Endodermal cell (in vitro differentiated cells): ENCODE data around the gene LST1. TPM values are rescaled to one million over a fixed set of nuclear protein-coding genes. Genes with fewer than 3 reads are reported as not detected.
A peak's percentile ranks its signal among the peaks of the same experiment; 100 is the strongest.

Experiments used
- DNase-seq: peaks from one replicate; pipeline ENCODE4 v3.0.0-alpha.2; 2017
- H3K27ac ChIP-seq: 2 replicates; pipeline ENCODE4 v1.5.1; 2013; ENCODE audit warnings: mild to moderate bottlenecking, low read depth, low read length, moderate library complexity
- H3K27me3 ChIP-seq: 2 replicates; pipeline ENCODE4 v1.6.1; 2013; ENCODE audit warnings: mild to moderate bottlenecking, low read length, moderate library complexity; ENCODE audit not compliant: insufficient read depth, control insufficient read depth, poor library complexity, severe bottlenecking
- H3K36me3 ChIP-seq: 2 replicates; pipeline ENCODE4 v1.7.0; 2013; ENCODE audit warnings: mild to moderate bottlenecking, low read length, moderate library complexity; ENCODE audit not compliant: control insufficient read depth, insufficient read depth
- H3K4me1 ChIP-seq: one replicate; pipeline ENCODE4 v1.7.0; 2013; ENCODE audit warnings: low read length; ENCODE audit not compliant: control insufficient read depth, insufficient read depth
- H3K4me3 ChIP-seq: 2 replicates; pipeline ENCODE4 v1.5.1; 2013; ENCODE audit warnings: mild to moderate bottlenecking, low read length, moderate library complexity
- H3K9ac ChIP-seq: 2 replicates; pipeline ENCODE4 v1.6.1; 2013; ENCODE audit warnings: mild to moderate bottlenecking, low read length, moderate library complexity; ENCODE audit not compliant: poor library complexity, severe bottlenecking; ENCODE audit errors: extremely low read depth
- H3K9me3 ChIP-seq: 2 replicates; pipeline ENCODE4 v1.6.1; 2013; ENCODE audit warnings: mild to moderate bottlenecking, low read length, moderate library complexity; ENCODE audit not compliant: control insufficient read depth
- H3K27ac Mint-ChIP-seq: 2 replicates; pipeline ENCODE4 v1.8.0; 2020; ENCODE audit warnings: mixed read lengths
- H3K27me3 Mint-ChIP-seq: 2 replicates; pipeline ENCODE4 v1.8.0; 2021; ENCODE audit warnings: mild to moderate bottlenecking, mixed read lengths; ENCODE audit not compliant: insufficient read depth
- H3K36me3 Mint-ChIP-seq: 2 replicates; pipeline ENCODE4 v1.8.0; 2020; ENCODE audit warnings: low read depth, mixed read lengths
- H3K4me1 Mint-ChIP-seq: 2 replicates; pipeline ENCODE4 v1.8.0; 2020; ENCODE audit warnings: mixed read lengths
- H3K4me3 Mint-ChIP-seq: 2 replicates; pipeline ENCODE4 v1.8.0; 2020; ENCODE audit warnings: mild to moderate bottlenecking, moderate library complexity, mixed read lengths
- H3K9me3 Mint-ChIP-seq: 2 replicates; pipeline ENCODE4 v1.8.0; 2020; ENCODE audit warnings: mild to moderate bottlenecking, mixed read lengths
- CTCF ChIP-seq: fragments of 200-600 bp; sonication (generic); conservative IDR thresholded peaks from 2 replicates; pipeline ENCODE4 v1.5.0; 2021; ENCODE audit warnings: antibody characterized with exemption, mild to moderate bottlenecking
- WGBS, 2 experiments: methylation state at CpG; one replicate each; pipeline versions ENCODE4 v1.1.5 to v1.1.7; 2013; ENCODE audit warnings: missing lambda C conversion rate in 2 of 2, mixed read lengths in 1 of 2; ENCODE audit not compliant: insufficient coverage in 1 of 2, insufficient read length in 1 of 2; 5-methylcytosine and 5-hydroxymethylcytosine counted together
- total RNA-seq, 2 donors: library from RNA; stranded (reverse); fragmentation: NEBNext Ultra II Directional in 1 of 2; extraction: Animal tissue kit (Norgen Biotek cat#: 25700) in 1 of 2; gene quantifications; 2 replicates in 1 of 2; 3 replicates in 1 of 2; pipeline ENCODE4 v1.2.1, GENCODE V29; 2021

LST1 gene
- total RNA-seq, 2 donors from 2014 or later: not detected

- no peaks in the 10 kb centered on the region for H3K27me3 ChIP-seq
- H3K27ac ChIP-seq: no peak overlapping the region
- H3K4me1 ChIP-seq: no peaks in the 10 kb centered on the region
- 36 to 54% methylated on average over 2 to 4 of the region's 4 CpGs for WGBS, 2 experiments
- no peaks in the 10 kb centered on the region for H3K9me3 Mint-ChIP-seq
- H3K9ac ChIP-seq: peak overlapping the region; percentile 99
- H3K4me3 Mint-ChIP-seq: peak overlapping the region; percentile 89
- peaks cover 51% of the 10 kb centered on the region for H3K36me3 ChIP-seq
- DNase-seq: no peak
- no peaks in the 10 kb centered on the region for H3K9me3 ChIP-seq
- TF ChIP-seq CTCF: no peak
- peak overlapping the region; percentile 99 for H3K4me3 ChIP-seq
- H3K4me1 Mint-ChIP-seq: peaks cover 11% of the 10 kb centered on the region
- H3K27ac Mint-ChIP-seq: peak overlapping the region; percentile 93
- H3K27me3 Mint-ChIP-seq: no peaks in the 10 kb centered on the region
- H3K36me3 Mint-ChIP-seq: peaks cover 54% of the 10 kb centered on the region
These were observed 35.9 kb downstream of the LST1 start for GRCh38 chr6:31621991-31622390.

GRCh38 chr6:31622684-31623091 lies 36.6 kb downstream of the LST1 start:
- H3K4me3 ChIP-seq: peak overlapping the region; percentile 99
- 89 to 91% methylated on average over 10 of the region's 10 CpGs for WGBS, 2 experiments
- no peak for TF ChIP-seq CTCF
- no peaks in the 10 kb centered on the region for H3K27me3 ChIP-seq
- H3K36me3 Mint-ChIP-seq: peaks cover 60% of the 10 kb centered on the region
- peak overlapping the region; percentile 93 for H3K27ac Mint-ChIP-seq
- H3K4me3 Mint-ChIP-seq: peak overlapping the region; percentile 89
- H3K36me3 ChIP-seq: peaks cover 58% of the 10 kb centered on the region
- H3K9ac ChIP-seq: peak overlapping the region; percentile 99
- H3K4me1 Mint-ChIP-seq: peaks cover 11% of the 10 kb centered on the region
- H3K9me3 ChIP-seq: no peaks in the 10 kb centered on the region
- H3K27ac ChIP-seq: no peak overlapping the region
- no peaks in the 10 kb centered on the region for H3K27me3 Mint-ChIP-seq
- no peaks in the 10 kb centered on the region for H3K9me3 Mint-ChIP-seq
- DNase-seq: no peak
- H3K4me1 ChIP-seq: no peaks in the 10 kb centered on the region

- H3K27ac ChIP-seq: no peak overlapping the region
- H3K4me1 Mint-ChIP-seq: peaks cover 11% of the 10 kb centered on the region
- no peak overlapping the region for H3K4me3 ChIP-seq
- no peaks in the 10 kb centered on the region for H3K9me3 Mint-ChIP-seq
- peaks cover 74% of the 10 kb centered on the region for H3K36me3 Mint-ChIP-seq
- peaks cover 72% of the 10 kb centered on the region for H3K36me3 ChIP-seq
- H3K9me3 ChIP-seq: no peaks in the 10 kb centered on the region
- no peaks in the 10 kb centered on the region for H3K27me3 Mint-ChIP-seq
- no peaks in the 10 kb centered on the region for H3K4me1 ChIP-seq
- H3K27ac Mint-ChIP-seq: no peak overlapping the region
- H3K27me3 ChIP-seq: no peaks in the 10 kb centered on the region
- no peak overlapping the region for H3K4me3 Mint-ChIP-seq
- 96 to 100% methylated on average over 2 to 10 of the region's 10 CpGs for WGBS, 2 experiments
- no peak overlapping the region for H3K9ac ChIP-seq
- DNase-seq: no peak
- no peak for TF ChIP-seq CTCF
These were observed 38.0 kb downstream of the LST1 start for GRCh38 chr6:31624070-31624469.
